AG04450 (cell line): ENCODE results near the gene KNTC1. TPM values are rescaled to one million over a fixed set of nuclear protein-coding genes. Genes with fewer than 3 reads are reported as not detected.

Experiments
- CTCF ChIA-PET: fragments of 300-600, 350-600 bp; formaldehyde crosslinking; extraction: SDS; loops from one replicate; lab custom pipeline; 2022; ENCODE audit warnings: antibody characterized with exemption, inconsistent platforms; lab: Charles Lee
- POLR2A ChIA-PET: fragments of 350-600 bp; formaldehyde crosslinking; extraction: SDS; loops from one replicate; lab custom pipeline; 2021; ENCODE audit warnings: antibody characterized with exemption, inconsistent platforms; lab: Yijun Ruan, JAX
- DNase-seq: peaks from one replicate; pipeline ENCODE4 v3.0.0-alpha.2; 2011; ENCODE audit warnings: low read depth, low spot score
- H3K27ac ChIP-seq: one replicate; pipeline ENCODE4 v1.5.1; 2012; ENCODE audit warnings: low read depth, low read length, control low read depth
- H3K27me3 ChIP-seq: one replicate; pipeline ENCODE4 v1.6.0; 2012; ENCODE audit warnings: low read length; ENCODE audit not compliant: control insufficient read depth, insufficient read depth
- H3K4me3 ChIP-seq: 2 replicates; pipeline ENCODE4 v1.5.1; 2011; ENCODE audit warnings: mild to moderate bottlenecking, low read depth, low read length, control low read depth
- H3K9me3 ChIP-seq: 2 replicates; pipeline ENCODE4 v1.5.1; 2012; ENCODE audit warnings: low read length; ENCODE audit not compliant: control insufficient read depth, insufficient read depth
- CTCF ChIP-seq: IDR thresholded peaks from 2 replicates; pipeline ENCODE4 v1.5.1; 2011; ENCODE audit warnings: low read depth, low read length, control low read depth, inconsistent platforms
- polyA plus RNA-seq: library from polyadenylated mRNA; depleted of rRNA; stranded (reverse); fragments of >200 nt; gene quantifications from 2 replicates; pipeline ENCODE4 v1.2.3, GENCODE V29; 2011

The KNTC1 gene
- polyA plus RNA-seq, 1 experiment, result 10.0 TPM

- peak; percentile 1 for DNase-seq
- no peak overlapping the region for H3K4me3 ChIP-seq
- ChIA-PET POLR2A (interaction anchor here (0.7 kb wide), 2 partner anchors 348 to 1046 kb away, joined by 4 to 7 read pairs; no protein-coding TSS in a partner anchor), CTCF (no interaction called here)
- TF ChIP-seq CTCF, result no peak
- H3K9me3 ChIP-seq, result no peaks in the 10 kb centered on the region
- no peaks in the 10 kb centered on the region for H3K27me3 ChIP-seq
- no peak overlapping the region for H3K27ac ChIP-seq
Measured at GRCh38 chr12:122614839-122615238, 87.8 kb downstream of the KNTC1 start.

- POLR2A ChIA-PET, result interaction anchor here (0.6 kb wide), 1 partner anchor 159 kb away, joined by 4 read pairs; no protein-coding TSS in a partner anchor
Measured at GRCh38 chr12:122615780-122616179, 88.7 kb downstream of the KNTC1 start.

GRCh38 chr12:122635471-122635870 is 108.4 kb downstream of the KNTC1 start:
- Histone ChIP-seq H3K9me3 (no peaks in the 10 kb centered on the region), H3K4me3 (no peak overlapping the region), H3K27me3 (no peaks in the 10 kb centered on the region), H3K27ac (no peak overlapping the region)
- ChIA-PET CTCF (interaction anchor here (1.2 kb wide), 1 partner anchor 117 kb away, joined by 3 read pairs; the partner anchor contains the start of gene DENR), POLR2A (no interaction called here)
- DNase-seq, result no peak
- no peak for TF ChIP-seq CTCF

More at GRCh38 chr12:122615780-122616179, 88.7 kb downstream of the KNTC1 start:
- Histone ChIP-seq H3K4me3 (no peak overlapping the region), H3K9me3 (no peaks in the 10 kb centered on the region), H3K27me3 (no peaks in the 10 kb centered on the region), H3K27ac (no peak overlapping the region)
- no peak for TF ChIP-seq CTCF
- CTCF ChIA-PET, result no interaction called here
- DNase-seq, result no peak

- TF ChIP-seq CTCF, result no peak
- ChIA-PET POLR2A (no interaction called here), CTCF (no interaction called here)
- Histone ChIP-seq H3K27me3 (no peaks in the 10 kb centered on the region), H3K27ac (no peak overlapping the region), H3K4me3 (no peak overlapping the region), H3K9me3 (no peaks in the 10 kb centered on the region)
- no peak for DNase-seq
Measured at GRCh38 chr12:122643207-122643805, 116.3 kb downstream of the KNTC1 start.

- no peak for TF ChIP-seq CTCF
- H3K27me3 ChIP-seq, result no peaks in the 10 kb centered on the region
- ChIA-PET POLR2A (no interaction called here), CTCF (interaction anchor here (0.6 kb wide), 1 partner anchor 113 kb away, joined by 8 read pairs; no protein-coding TSS in a partner anchor)
- H3K4me3 ChIP-seq, result no peak overlapping the region
- H3K9me3 ChIP-seq, result no peaks in the 10 kb centered on the region
- DNase-seq, result peak; percentile 60
- H3K27ac ChIP-seq, result peak overlapping the region; percentile 39
Measured at GRCh38 chr12:122646517-122647217, 119.6 kb downstream of the KNTC1 start.
